ENCODE results near the gene KRTAP4-12.

Gene KRTAP4-12

GRCh38 chr17:41076788-41077187 lies 47.2 kb downstream of the KRTAP4-12 start:
- Histone ChIP-seq H2AK5ac (ENCODE audit: low read length, severe bottlenecking) (no peak overlapping the region), H4K91ac (ENCODE audit: low read length) (no peak overlapping the region), H2BK12ac (ENCODE audit: low read length in 2 of 2) (no peak overlapping the region), H3K23ac (ENCODE audit: low read length in 2 of 2) (no peak overlapping the region), H3K4ac (ENCODE audit: low read depth in 1 of 2, low read length in 2 of 2) (no peak overlapping the region), H3K27ac (ENCODE audit: low read length, poor library complexity, severe bottlenecking) (no peak overlapping the region), H3K27me3 (ENCODE audit: control insufficient read depth in 1 of 2, insufficient read depth in 1 of 2, low read length in 2 of 2) (no peaks in the 10 kb centered on the region), H2AFZ (ENCODE audit: low read depth, low read length) (no peak overlapping the region), H2BK15ac (ENCODE audit: low read depth, poor library complexity, severe bottlenecking) (no peak overlapping the region), H3K9me3 (ENCODE audit: control insufficient read depth, low read length) (no peaks in the 10 kb centered on the region), H2BK5ac (ENCODE audit: low read depth, low read length, poor library complexity, severe bottlenecking) (no peak overlapping the region), H3K4me1 (ENCODE audit: control insufficient read depth, insufficient read depth, low read depth, low read length) (peaks cover 3% of the 10 kb centered on the region), H3K79me1 (replicated peaks; ENCODE audit: low read length, poor library complexity, severe bottlenecking) (no peaks in the 10 kb centered on the region), H3K14ac (ENCODE audit: low read length in 2 of 2) (no peak overlapping the region), H3K4me2 (ENCODE audit: low read length, poor library complexity, severe bottlenecking) (no peak overlapping the region), H3K36me3 (ENCODE audit: control insufficient read depth in 1 of 2, insufficient read depth in 2 of 2, low read depth in 1 of 2, low read length in 2 of 2) (no peaks in the 10 kb centered on the region), H2BK120ac (ENCODE audit: low read depth, low read length) (no peak overlapping the region), H3K18ac (ENCODE audit: low read depth in 1 of 2, low read length in 2 of 2) (no peak overlapping the region), H4K8ac (ENCODE audit: low read length) (no peak overlapping the region), H3K9ac (ENCODE audit: low read length) (no peak overlapping the region), H3K4me3 (ENCODE audit: insufficient read depth in 1 of 2, low read depth in 1 of 2, low read length in 2 of 2) (no peak overlapping the region)
- DNase-seq = no peak

GRCh38 chr17:41073676-41074075 lies 50.3 kb downstream of the KRTAP4-12 start:
- no peak for DNase-seq
- H3K36me3 ChIP-seq (ENCODE audit: control insufficient read depth in 1 of 2, insufficient read depth in 2 of 2, low read depth in 1 of 2, low read length in 2 of 2) = no peaks in the 10 kb centered on the region
- H4K91ac ChIP-seq (ENCODE audit: low read length) = no peak overlapping the region
- no peak overlapping the region for H3K4me3 ChIP-seq (ENCODE audit: insufficient read depth in 1 of 2, low read depth in 1 of 2, low read length in 2 of 2)
- no peak overlapping the region for H3K9ac ChIP-seq (ENCODE audit: low read length)
- H3K4ac ChIP-seq (ENCODE audit: low read depth in 1 of 2, low read length in 2 of 2) = no peak overlapping the region
- H3K4me2 ChIP-seq (ENCODE audit: low read length, poor library complexity, severe bottlenecking) = no peak overlapping the region
- H2BK15ac ChIP-seq (ENCODE audit: low read depth, poor library complexity, severe bottlenecking) = no peak overlapping the region
- H2BK5ac ChIP-seq (ENCODE audit: low read depth, low read length, poor library complexity, severe bottlenecking) = no peak overlapping the region
- no peak overlapping the region for H2AFZ ChIP-seq (ENCODE audit: low read depth, low read length)
- no peaks in the 10 kb centered on the region for H3K79me1 ChIP-seq (replicated peaks; ENCODE audit: low read length, poor library complexity, severe bottlenecking)
- no peak overlapping the region for H3K23ac ChIP-seq (ENCODE audit: low read length in 2 of 2)
- no peak overlapping the region for H3K27ac ChIP-seq (ENCODE audit: low read length, poor library complexity, severe bottlenecking)
- 86% methylated on average over 2 of the region's 2 CpGs for WGBS
- no peaks in the 10 kb centered on the region for H3K27me3 ChIP-seq (ENCODE audit: control insufficient read depth in 1 of 2, insufficient read depth in 1 of 2, low read length in 2 of 2)
- H4K8ac ChIP-seq (ENCODE audit: low read length) = no peak overlapping the region
- no peak overlapping the region for H2BK12ac ChIP-seq (ENCODE audit: low read length in 2 of 2)
- no peak overlapping the region for H2BK120ac ChIP-seq (ENCODE audit: low read depth, low read length)
- no peak overlapping the region for H3K14ac ChIP-seq (ENCODE audit: low read length in 2 of 2)
- H3K4me1 ChIP-seq (ENCODE audit: control insufficient read depth, insufficient read depth, low read depth, low read length) = peaks cover 3% of the 10 kb centered on the region
- H3K18ac ChIP-seq (ENCODE audit: low read depth in 1 of 2, low read length in 2 of 2) = no peak overlapping the region
- H2AK5ac ChIP-seq (ENCODE audit: low read length, severe bottlenecking) = no peak overlapping the region
- H3K9me3 ChIP-seq (ENCODE audit: control insufficient read depth, low read length) = no peaks in the 10 kb centered on the region

Data from mesenchymal stem cell (in vitro differentiated cells and primary cell).